Stimulated activated CD8-positive, alpha-beta memory T cell treated with anti-CD3 and anti-CD28 coated beads, Interleukin-12 subunit alpha, Interleukin-12 subunit beta, amount 100 ng/mL, for 24 hours (primary cell): ENCODE data around the gene GFRA4.

Experiments
- DNase-seq: peaks from one replicate; pipeline ENCODE4 v3.0.0-alpha.2; 2020; ENCODE audit errors: extremely low read depth

GFRA4 gene, protein sequence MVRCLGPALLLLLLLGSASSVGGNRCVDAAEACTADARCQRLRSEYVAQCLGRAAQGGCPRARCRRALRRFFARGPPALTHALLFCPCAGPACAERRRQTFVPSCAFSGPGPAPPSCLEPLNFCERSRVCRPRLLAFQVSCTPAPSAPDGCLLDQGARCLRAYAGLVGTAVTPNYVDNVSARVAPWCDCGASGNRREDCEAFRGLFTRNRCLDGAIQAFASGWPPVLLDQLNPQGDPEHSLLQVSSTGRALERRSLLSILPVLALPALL

DNA sequence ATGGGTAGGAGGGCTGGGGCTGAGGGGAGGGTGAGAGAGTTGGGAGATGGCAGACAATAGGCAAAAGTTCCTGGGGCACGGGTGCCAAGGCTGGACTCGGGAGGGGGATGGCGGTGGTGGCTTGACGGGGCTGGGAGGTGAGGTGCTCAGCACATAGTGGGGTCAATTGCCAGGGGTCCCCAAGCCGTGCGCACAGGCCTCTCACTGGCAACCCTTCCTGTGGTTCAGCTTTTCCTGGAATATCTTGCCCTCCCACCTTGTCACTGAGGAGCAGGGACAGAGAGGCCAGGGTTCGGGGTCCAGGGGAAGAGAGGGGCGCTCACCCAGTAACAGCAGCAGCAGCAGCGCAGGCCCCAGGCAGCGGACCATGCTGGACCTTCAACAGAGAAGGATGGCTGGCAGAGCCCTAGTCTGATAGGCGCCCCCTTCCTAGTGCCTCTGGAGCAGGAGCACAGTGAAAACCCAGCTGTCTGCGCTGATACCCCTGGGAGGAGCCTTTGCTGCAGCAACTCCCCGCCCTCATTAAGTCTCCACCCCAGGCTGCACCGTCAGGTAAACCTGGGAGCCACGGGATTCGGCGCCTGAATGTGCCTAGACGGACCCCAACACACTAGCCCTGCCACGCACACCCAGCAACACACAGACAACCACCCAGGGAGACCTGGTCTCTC lies at the start of gene GFRA4:
GFRA4 (minus strand) TSS at position 369 of the 671 bp plus-strand sequence; CDS start at position 369, 0 bp downstream.
- no peak for DNase-seq

DNA sequence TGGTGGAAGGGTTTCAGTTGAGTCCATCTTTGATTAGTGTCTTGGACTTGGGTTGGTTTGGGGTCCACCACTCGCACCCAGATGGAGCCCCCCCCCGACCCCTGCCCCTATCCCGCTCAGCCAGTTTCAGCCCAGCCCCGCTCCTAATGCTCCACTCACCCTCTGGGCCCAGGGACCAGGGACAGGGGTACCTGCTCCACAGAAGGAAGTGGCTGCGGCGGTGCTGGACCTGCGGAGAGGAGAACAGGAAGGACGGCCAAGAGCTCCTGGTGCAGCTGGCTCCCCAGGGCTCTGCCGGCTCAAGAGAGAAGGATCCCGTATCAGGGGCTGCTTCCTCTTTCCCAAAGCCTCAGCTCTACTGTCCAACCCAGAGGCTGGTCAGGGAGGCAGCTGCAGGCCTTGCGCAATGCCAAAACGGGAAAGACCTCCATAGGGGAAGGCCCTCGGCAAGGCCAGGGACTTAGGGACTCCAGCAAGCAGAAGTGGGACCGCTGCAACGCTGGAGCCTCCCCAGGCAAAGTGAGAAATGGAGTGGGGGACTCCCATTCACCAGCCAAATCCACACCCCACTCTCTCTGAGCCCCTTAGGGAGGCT lies 49.2 kb upstream of the GFRA4 start, which contains the start of gene SIGLEC1:
SIGLEC1 (minus strand) TSS at position 322 of the 595 bp plus-strand sequence. CDS start 5,472 bp downstream, outside the sequence.
- no peak for DNase-seq

DNA sequence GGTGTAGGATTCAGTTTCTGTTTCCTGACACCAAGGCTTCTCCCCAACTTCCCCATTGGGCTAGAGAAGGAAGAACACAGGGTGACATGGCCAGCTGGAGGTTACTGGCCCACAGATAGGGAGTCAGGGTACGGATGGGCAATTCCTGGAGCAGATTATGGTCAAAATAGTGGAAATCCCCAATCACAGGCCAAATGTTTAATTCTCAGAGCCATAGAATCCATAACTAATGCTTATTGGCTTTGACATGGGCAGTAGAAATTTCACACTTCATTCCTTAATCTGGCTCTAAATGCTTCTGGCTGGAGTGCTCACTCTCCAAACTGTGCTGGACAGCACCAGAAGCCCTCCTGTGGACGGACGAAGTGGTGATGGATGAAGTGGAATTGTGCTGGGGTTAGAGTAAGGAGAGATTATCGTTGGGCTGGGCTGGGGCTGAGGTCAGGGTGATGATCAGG lies 48.3 kb upstream of the GFRA4 start:
- DNase-seq, result no peak

DNA sequence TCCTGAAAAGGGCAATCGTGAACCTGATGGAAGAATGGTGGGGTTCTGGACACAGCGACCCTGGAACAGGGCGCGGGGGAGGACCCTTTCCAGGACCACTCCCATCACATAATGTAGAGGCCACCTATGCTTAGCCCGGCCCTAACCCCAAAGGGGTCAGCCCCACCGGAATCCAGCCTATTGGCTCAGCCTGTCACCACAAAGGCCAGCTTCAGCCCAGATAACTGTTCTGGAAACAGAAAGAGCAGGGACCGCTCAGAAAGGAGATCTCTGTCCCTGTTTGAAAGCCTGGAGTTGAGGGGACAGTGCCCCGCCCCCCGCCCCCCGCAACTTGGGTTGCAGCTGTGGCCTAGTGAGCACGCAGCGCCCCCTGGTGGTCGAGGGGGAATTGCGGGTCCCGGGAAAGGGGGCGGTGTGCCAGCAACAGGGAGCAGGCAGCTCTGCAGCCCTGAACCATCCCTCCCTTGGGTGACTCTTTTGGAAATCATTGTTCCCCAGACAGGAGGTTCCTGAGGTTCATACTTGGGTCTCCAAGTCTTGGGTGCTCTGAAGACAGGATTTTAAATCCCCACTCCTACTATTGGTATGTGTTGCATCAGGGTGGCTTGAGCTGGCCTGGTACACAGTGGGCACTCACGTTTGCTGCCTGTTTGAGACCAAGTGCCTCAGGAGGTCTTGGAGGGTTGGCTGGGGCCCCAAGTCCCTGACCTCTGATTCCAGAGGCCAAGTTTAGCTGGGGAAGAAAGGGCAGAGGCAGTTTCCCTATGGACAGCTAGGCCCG lies 47.7 kb upstream of the GFRA4 start:
- peak; percentile 52 for DNase-seq

DNA sequence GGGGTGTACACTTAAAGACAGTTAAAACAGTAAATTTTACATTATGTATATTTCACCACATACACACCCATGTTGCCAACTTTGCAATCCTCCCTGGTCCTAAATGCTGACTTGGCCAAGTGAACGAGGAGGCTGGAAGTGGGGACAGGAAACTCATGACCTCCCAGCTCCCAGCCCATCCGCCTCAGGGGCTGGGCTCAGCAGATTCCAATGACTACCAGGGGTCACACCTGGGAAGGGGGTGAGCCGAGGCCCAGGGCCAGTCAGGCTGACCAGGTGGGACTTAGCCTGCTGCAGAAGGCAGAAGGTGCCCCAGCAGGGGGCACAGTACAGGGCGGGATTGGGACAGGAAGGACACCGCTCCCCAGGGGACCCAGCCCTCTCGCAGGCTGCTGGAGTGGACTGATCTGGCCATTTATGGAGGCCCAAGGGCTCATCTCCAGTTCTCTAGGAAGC lies 46.8 kb upstream of the GFRA4 start:
- DNase-seq, result no peak

DNA sequence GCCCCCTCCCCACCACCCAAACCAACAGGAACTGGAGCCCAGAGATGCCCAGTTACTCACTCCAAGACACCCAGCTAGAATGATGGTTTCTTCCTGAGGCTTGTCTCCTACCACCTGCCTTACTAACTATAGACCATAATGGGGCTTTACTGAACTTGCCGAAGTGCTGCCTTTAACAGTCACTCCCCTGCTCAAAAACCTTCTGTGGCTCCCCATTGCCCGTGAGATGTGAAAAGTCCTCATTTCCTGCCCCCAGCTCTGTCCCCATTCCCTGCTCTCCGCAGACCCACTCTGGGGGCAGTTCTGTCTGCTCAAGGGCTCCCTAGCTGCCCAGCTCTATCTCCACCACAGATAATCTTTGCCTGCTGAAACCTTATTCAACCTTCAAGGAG lies 44.3 kb upstream of the GFRA4 start:
- no peak for DNase-seq

DNA sequence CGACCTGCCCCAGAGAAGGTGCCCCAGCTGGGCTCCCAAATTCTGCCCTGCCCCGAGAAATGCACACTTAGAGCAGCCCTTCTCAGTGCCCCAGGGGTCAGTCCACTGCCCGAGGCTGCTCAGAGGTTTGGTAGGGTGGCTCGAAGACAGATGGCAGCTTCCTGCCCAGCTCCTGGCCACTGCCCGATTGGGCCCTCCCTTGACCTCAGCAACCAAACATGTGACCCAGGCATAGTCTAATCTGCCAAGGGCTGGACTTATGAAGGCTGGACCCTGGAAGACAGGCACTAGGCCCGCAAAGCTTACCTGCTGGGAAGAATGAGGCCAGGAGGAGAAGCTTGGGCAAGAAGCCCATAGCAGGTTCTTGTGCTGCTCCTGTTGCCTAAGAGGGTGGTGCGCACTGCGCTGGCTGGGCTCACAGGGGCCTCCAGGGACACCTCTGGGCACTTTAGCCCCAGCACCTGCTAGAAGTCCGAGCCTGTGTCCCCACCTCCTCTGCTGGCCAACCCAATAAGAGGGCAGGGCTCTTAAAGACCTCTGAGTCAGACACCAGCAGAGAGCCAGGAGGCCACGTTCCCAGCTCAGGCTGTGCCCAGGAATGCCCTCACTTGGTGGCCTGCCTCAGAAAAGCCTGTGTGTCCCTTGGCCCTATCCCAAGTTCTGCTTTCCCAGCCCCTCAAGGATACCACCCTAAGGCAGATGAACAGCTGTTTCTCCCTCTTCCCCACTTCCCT lies 43.7 kb upstream of the GFRA4 start:
- DNase-seq, result no peak

DNA sequence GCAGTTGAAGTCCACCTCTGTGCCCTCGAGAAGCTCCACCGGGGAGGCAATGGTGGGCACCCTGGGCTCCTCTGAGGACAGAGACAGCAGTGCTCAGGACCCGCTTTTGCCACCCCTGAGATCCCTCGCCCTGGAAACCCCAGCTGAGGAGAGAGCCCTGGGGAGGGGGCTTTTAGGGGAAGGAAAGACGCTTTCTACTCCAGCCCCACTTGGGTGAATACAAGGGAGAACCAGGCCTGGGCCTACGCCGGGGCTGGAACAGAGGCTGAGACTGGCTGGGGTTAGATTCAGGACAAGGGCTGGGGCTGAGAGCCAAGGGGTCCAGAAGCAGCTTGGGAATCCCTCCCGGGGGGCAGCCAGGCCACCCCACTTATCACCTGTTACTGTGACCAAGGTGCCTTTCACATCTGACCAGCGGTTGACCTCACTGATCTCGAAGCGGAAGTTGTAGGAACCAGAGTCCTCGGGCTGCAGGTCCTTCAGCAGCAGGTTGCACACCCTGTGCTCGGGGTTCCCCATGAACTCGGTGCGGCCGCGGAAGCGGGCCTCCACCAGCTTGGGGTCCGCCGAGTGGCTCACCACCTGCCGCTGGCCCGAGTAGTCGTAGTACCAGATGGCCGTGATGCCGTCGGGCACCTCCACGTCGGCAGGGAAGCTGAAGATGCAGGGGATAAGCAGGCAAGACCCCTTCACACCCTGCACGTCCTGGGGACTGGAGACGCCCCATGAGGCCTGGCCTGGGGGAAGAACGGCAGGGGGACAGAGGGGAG lies 43.0 kb upstream of the GFRA4 start:
- no peak for DNase-seq

DNA sequence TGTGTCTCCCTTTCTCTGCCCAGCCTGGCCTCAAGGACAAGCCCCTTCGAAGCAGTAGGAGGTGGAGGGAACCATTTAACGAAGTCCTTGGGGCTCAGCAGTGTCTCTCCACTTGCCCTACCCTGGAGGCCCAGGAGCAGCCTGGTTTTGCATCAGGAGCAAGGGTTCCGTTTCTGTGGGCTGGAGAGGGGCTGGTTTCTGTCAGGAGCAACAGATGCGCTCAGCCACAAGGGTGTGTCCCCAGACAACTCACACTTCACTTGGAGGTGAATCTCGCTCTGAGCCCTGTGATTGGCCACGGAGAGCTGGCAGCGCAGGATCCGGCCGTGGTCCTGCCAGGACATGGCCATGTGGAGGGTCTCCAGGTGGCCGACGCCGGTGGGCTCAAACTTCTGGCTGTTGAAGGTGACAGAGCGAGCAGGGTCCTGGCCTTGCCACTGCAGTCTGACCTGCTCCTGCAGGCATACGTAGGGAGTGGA lies 42.3 kb upstream of the GFRA4 start:
- no peak for DNase-seq

DNA sequence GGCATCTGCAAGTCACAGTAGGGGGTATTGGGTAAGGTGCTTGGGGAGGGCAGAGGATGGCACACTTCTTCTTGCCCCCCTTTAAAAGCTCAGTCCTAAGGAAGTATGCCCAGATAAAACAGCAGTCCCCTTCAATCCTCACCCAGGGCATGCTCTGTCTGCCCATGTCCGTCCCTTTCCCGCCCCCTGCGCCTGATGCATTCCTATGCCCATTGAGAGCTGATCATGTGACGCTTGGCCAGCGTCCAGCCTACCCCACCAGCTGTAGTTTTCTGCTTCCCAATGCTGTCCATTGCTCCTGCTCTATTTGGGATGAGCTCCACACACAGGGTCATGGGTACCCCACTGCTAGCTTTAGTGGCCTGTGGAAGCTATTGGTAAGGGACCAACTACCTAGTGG lies 40.9 kb upstream of the GFRA4 start:
- no peak for DNase-seq

DNA sequence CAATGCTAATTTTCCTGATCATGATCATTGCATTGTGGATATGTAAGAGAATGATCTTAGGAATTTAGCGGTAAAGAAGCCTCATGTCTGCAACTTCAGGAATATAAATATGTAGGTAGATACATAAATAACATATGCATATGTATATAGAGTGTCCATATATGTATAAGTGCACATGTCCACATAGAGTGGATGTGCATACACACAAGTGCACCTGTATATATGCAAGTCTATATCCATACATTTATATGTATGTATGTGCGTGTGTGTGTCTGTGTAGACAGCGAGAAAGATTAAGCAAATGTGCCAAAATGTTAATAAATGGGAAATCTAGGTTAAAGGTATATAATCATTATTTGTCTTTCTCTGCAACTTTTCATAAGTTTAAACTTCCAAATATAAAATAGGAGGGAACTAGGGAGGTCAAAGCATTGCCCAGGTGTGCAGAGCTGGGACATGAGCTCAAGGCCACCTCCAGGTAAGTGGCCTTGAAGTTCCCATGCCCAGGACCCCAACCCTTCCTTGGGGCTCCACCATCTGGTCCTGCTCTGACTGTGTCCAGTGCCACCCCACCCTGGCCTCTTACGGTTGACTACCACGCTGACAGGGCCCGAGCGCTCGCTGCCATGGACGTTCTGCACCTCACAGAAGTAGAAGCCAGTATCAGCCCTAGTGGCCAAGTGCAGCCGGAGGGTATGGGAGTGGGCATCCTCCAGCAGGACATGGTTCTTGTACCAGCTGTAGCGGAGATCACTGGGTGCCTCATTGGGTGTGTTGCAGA lies 39.6 kb upstream of the GFRA4 start:
- DNase-seq, result no peak

DNA sequence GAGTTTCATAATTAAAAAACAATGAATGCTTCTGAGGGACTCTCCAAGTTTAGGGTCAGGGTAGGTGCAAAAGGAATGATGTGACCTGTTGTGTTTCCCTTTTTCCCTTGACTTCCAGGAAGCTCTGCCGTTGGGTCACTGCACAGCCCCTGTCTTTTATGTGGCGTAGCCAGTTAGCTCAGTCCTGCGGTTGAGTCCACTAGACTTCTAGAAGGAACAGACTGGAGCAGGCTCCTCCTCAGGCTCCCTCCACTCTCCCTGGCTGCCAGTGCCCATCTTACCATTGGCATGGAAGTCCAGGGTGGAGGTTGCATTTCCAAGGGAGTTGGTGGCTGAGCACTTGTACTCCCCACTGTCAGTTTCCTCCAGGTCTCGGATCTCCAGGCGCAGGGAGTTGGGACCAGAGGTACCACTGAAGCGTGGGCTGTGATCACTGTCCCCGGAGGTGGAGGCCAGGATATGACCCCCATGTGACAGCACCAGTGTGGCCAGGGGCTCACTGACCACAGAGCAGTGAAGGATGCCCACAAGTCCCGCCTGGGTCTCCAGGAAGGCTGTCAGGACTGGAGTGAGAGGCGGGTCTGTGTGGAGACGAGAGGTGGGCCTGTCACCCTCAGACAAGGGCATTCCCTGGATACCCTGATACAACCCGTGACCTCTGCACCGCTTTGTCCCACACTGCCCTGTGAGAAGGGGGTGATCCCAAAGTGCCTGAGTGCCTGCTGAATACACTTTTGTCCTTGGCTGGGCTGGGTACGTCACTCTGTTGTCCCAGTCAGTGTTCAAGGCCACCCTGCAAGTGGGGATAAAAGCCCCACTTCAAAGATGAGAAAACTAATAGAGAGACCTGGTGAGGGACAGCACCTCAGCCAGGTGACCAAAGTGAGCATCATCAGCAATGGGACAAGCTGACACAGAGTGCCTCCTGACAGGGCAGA lies 38.1 kb upstream of the GFRA4 start:
- DNase-seq, result no peak

DNA sequence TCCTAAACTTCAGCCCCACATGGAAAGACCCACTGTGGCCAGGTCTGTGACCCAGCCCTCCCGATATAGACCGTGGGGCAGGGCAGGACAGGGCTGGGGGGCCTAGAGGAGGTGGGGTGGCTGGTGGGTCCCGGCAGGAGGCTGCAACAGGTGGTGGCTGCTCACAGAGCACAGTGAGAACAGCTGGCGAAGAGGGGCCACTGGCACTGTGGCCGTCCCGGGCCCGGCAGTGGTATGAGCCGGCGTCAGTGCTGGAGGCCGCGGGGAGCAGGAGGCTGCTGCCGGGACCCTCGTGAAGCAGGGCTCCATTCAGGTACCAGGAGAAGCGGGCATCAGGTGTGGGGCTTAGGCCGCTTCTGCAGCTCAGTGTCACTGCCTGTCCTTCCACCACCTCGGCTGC lies 35.8 kb upstream of the GFRA4 start:
- no peak for DNase-seq

DNA sequence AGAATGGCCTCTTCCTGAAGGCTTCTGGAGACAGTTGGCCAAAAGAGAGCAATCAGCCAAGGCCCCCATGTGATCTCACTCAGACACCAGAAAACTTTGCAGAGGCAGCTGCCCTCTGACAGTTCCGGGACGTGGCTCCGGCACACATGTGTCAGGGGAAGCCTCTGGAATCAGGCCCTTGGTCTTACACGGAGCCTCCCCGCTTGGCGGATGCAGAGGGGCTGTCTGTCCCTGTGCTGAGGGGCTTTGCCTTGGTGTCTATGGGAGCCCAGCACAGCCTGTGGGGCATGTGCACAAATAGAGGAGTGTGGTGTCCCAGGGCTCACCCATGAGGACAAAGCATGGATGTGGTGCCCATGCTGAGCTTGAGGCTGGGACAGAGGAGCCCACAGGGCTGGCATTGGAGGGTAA lies 35.4 kb upstream of the GFRA4 start:
- DNase-seq, result no peak

DNA sequence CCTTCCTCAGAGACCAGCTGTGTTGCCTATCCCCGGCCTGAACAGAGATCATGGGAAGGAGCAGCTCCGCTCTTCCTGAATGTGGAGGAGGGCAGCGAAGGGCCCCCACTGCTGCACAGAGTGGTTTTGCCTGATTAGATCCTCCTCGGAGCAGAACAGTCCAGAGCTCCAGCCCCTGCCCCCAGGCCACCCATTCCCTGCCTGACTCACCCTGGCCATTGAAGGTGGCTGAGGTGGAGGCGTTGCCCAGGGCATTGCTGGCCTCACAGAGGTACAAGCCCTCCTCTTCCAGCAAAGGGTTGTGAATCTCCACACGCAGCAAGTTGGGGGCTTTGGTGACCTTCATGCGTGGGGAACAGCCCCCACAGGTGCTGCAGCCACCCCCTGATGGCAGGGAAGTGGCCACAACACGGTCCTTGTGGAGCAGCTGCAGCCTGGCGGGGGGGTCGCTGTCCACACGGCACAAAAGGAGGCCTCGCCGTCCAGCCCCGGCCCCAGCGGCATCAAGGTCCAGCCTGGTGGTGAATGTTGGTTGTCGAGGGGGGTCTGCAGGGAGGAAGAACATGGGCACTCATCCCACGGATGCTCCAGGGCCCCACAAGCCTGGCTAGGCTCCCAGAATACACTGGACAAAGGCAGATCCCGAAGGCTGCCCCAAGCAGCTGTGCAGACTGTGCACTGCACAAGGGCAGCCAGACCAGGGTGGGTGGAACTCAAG lies 34.5 kb upstream of the GFRA4 start:
- DNase-seq, result no peak

DNA sequence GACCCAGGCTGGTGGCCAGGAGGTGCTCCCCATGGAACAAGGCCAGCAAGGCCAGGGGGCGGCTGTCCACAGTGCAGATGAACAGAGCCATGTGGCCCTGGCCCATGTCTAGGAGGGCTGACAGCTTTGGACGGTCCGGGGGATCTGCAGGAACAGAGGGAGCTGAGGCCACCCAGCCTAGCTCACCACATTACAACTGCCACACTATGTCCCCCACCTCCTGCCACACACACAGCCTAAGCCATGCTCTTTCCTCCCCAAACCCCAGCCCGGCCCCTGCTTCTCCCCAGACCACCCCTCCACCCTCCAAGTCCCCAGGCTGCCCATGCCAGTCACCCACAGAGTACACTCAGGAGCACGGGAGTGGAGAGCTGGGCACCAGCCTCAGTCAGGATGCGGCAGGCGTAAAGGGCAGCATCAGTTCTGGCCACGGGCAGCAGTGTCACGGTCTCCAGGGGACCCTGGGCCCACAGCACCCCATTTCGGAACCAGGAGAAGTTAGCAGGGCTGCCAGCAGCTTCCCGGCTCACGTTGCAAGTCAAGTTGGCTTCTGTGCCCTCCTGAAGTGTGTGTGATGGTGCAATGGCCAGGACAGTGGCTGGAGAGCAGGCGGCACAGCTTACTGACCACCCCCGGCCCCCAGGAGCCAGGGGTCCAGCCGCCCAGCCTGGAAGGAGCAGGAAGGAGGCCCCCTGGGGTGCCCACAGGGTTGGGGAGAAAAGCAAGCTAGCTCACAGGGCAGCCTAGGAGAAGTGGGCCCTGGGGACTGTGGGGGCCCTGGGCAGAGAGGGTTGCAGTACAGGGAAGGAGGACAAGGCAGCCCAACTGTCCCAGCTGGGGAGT lies 33.8 kb upstream of the GFRA4 start:
- no peak for DNase-seq

DNA sequence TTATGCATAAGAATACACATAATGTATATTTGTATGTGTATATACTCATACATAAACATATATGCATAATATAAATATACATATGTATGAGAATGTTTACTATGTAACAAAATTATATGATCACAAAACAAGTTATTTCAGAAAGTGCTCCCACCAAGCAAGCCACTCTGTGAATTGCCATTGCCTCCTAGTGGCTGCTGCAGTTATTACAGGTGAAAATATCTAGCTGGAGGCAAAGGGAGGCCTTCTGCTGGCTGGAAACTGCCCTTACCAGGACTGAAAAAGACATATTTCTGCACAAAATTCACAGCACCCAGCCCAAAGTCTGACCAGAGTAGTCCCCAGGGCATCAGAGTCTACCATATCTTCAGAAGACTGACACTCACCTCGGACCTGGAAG lies 33.0 kb upstream of the GFRA4 start:
- DNase-seq, result no peak
